ENCODE data around the gene HIRA.

GRCh38 chr22:19367763-19368367 lies 63.7 kb downstream of the HIRA start:
- no peak for TF ChIP-seq CTCF (conservative IDR thresholded peaks at IDR 0.05; ENCODE audit: low read depth in 2 of 2)
- TF ChIP-seq JUNB (IDR thresholded peaks at IDR 0.05; ENCODE audit: unreplicated experiment) = no peak
- TF ChIP-seq EZH2 (IDR thresholded peaks at IDR 0.05; ENCODE audit: low read depth, unreplicated experiment) = no peak
- TF ChIP-seq CREB1 (CRISPR knock-in tag; IDR thresholded peaks at IDR 0.05; ENCODE audit: low read depth) = no peak
- TF ChIP-seq POLR2AphosphoS5 (IDR thresholded peaks at IDR 0.05; ENCODE audit: low read depth) = no peak
- no peak for TF ChIP-seq REST (IDR thresholded peaks at IDR 0.05; ENCODE audit: unreplicated experiment)
- no peak for TF ChIP-seq ZNF462 (CRISPR knock-in tag; IDR thresholded peaks at IDR 0.05)
- TF ChIP-seq STAT1 (IDR thresholded peaks at IDR 0.05; ENCODE audit: unreplicated experiment) = no peak
- no peak for TF ChIP-seq EZH2phosphoT487 (IDR thresholded peaks at IDR 0.05; ENCODE audit: unreplicated experiment)
- TF ChIP-seq ETS1 (IDR thresholded peaks at IDR 0.05) = no peak
- no peak for TF ChIP-seq ZNF114 (CRISPR knock-in tag; IDR thresholded peaks at IDR 0.05)
- no peak for TF ChIP-seq NANOG (IDR thresholded peaks at IDR 0.05; ENCODE audit: borderline replicate concordance)
